ENCODE data around the gene KRTAP26-1.

DNA sequence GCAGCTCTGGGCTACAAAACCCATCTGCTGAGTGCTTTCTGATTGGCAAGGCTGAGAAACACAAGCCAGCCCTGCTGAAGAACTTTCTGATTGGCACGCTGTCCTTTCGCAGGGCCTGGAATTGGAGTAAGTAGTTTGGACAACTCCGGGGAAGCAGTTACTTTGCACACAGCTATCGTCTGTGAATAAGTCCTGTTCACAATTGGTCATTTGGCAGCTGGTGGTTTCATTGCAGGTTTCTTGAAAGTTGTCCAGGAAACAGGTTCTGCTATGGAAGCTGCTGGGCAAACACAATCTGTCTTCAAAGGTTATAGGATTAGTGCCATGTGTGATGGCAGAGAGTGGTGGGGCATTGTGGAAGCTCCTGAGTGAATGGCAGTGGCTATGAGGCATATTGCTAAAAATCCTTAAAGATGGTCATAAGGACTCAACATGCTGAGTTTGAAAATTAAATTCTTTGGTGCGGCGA lies 17.2 kb upstream of the KRTAP26-1 start, which contains the start of gene KRTAP27-1:
- TF ChIP-seq CTCF (IDR thresholded peaks at IDR 0.05; ENCODE audit: insufficient read depth, low read length, poor library complexity, severe bottlenecking) (no peak), EZH2phosphoT487 (conservative IDR thresholded peaks at IDR 0.05; ENCODE audit: low read length) (no peak)
